Mesenteric fat pad (tissue), 1 donor: Measurements from ENCODE around the gene PAPPA2. TPM values are rescaled to one million over a fixed set of nuclear protein-coding genes. Genes with fewer than 3 reads are reported as not detected.

Source experiments
- DNase-seq: peaks from one replicate; pipeline ENCODE4 v3.0.0-alpha.2; 2020; ENCODE audit warnings: low spot score
- total RNA-seq: library from RNA; stranded (reverse); fragmentation: NEBNext Ultra II Directional; extraction: Animal tissue kit (Norgen Biotek cat#: 25700); gene quantifications from one replicate; pipeline ENCODE4 v1.2.1, GENCODE V29; 2021
- donor health status: DM: yes; HTN: yes; CAD: no.

The PAPPA2 gene
- total RNA-seq, 1 donor from 2014 or later, result 0.48 TPM

DNA sequence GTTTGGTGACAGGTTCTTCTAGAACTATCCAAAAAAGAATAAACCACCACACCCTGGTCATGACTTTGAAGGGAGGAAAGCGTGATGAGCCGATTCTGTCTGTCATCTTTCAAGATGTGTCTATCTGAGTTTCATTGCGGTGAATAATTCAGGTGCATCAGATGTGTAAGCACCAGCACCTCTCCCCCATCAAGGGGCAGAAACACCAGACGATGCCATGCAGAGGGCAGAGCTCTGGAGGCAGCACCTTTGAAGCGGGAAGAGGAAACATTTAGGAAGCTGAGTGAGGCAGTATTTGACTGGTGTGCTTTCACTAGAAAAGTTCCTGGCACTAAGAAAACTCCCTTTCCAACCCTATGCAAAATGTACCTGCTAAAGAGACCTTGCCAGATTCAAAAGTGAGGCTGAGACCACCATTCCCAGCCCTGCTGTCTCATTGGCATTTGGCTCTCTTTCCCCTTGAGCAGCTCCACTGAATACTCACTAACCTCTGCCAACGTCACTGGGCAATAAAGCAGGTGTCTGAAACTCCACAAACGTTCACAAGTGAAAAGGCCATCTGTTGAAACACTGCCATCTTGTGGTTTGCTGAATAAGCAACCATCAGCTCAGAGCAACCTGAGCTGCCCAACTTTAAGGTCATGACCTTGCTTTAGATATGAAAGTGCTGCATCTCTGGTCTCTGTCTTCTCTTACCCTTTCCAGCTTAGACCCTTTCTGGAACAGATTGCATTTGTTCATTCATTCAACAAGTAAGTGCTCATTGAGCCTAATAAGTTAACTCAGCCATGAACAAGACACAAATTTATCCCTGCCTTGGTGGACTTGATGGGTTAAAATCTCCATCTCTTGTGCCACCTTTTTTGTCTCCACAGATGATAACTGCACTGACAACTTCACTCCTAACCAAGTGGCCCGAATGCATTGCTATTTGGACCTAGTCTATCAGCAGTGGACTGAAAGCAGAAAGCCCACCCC lies 228.6 kb downstream of the PAPPA2 start:
- DNase-seq, result no peak

DNA sequence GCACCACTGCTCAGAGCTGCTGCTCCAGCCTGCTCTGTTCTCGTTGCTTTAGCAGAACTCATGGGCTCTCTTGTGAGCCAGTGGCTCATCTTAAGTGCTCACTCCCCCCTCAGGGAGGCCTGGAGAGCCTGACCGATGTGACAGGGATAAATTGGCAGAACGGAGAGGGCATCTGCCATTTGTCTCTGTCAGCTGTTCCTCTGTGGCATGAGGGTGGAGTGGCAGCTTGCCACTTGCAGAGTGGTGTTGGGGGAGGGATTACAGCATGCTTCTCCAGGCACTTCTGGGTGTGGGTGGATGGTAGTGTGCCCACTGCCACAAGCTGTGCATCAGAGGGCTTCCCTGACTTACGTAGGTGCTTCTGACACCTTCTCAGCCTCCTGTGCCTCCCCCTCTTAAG lies 229.5 kb downstream of the PAPPA2 start:
- DNase-seq, result no peak

DNA sequence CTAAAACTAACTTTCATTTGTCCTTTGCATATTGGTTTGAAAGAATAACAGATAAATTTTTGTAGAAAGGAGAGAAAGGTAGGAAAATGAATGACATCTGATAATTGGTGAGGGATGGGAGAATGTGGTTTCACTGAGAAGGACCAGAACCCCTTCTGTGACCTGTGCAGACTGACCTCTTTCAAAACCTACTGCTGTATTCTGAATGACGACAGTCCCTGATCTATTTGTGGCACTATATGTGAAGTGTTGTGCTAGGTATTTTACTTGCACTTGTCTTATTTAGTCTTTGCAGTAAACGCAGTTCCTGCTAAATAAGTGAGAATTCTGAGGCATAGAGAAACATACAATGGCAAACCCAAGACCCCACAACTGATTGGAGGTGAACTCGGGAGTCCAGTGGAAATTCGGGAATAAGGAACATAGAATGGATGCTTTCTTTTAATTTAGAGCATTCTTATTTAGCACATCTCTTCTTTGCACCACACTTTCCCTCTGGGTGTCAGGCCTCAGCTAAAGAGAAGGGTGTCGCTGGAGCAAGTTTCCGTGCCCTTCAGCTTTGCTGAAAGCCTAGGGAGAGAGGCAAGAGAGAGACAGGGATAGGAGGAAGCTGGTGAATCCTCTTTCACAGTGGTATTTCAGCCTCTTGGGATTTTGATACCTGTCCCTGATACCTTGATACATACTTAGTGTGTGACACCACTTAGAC lies 230.2 kb downstream of the PAPPA2 start:
- no peak for DNase-seq

DNA sequence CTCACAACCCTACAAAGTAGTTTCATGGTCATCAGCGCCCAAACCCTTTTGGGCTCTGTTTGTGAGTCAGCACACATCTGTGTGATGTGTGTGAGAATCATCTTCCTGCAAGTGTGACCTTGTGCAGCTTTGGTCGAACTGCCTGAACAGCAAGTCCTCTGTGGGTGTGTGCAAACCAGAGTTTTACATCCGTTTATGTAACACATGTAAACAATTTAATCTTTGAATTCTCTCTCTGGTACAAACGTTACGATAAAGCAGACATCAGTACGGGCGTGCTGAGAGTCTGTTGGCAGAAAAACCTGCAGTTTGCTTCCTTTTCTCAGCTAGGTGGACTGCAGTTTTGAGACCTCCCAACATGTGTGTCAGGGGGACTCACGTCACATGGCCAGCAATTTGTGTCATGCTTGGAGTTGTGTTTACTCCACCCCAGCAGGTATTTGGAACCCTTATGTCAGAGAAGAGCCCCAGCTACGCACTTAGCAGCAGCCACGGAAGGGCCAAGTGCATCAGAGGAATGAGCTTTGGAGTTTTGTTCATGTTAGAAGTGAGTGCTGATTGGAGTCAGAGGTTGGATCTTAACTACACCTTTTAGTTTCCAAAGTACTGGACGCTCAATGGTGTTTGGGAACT lies 230.8 kb downstream of the PAPPA2 start:
- no peak for DNase-seq

DNA sequence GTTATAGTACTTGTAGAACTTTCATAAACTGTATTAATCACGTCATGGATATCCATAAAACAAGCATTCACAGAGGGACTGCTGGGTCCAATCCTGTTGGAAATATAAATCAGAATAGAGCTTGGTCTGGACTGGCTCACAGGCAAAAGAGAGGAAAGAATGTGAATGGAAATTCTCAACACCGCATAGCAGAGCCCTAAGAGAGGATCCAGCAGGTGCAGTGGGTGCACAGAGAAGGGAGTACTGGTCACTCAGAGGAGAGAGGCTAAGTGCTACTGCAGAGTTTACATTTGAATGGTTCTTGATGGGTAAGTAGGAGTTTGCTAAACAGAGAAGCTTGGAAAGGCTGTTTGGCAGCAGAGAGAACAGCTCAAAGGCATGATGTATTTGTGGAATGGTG lies 231.7 kb downstream of the PAPPA2 start:
- no peak for DNase-seq

DNA sequence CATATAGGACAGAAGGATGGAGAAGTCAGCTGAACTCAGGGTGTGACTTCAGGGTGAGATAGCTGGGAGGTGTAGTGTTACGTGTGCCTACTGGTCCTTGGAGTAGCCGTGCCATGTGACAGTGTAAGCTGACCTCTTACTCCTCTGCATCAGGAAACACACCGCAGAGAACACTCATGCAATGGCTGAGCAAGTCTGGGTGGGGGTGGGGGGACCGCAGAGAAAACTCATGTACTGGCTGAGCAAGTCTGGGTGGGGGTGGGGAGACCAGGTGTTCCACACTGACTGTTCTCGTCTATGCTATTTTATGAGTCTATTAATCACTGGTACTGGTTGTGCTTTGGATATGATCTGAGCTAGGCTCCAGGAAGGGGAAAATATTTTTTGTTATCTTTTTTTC lies 233.1 kb downstream of the PAPPA2 start:
- no peak for DNase-seq

DNA sequence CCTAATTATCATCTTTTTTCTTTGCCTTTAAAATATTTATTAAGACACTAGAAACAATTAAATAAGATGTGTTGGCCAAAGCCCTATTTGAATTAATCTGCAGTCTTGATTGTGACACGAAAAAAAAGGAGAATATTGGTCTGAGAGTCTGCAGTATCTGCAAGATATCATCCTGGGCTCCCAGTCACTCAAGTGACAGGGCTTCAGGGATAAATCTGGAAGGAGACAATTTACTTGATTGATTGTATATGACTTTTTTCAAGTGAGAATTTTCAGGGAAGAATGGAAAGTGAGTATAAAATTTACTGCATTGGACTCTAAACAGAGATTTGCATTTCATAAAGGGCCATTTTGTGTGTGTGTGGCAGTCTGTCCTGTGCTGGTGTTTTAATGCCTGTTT lies 233.7 kb downstream of the PAPPA2 start:
- DNase-seq, result no peak

DNA sequence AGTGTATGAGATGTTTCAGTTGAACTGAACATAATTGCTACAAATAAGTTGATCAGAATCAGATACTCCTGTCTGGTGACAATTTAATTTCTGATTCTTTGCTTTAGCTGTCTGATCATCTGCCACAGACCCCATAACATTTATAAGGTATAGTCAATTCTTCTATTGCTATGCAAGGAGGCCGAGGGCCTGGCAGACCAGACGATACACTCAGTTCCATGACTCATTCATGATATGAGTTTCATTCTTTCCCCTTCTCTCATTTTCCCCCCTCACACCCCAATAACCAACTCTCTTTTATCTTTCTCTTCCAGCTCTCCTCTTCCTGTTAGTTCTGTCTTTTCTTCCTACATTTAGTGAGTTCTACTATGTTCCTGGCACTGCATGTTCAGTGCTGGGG lies 236.8 kb downstream of the PAPPA2 start:
- DNase-seq, result no peak

DNA sequence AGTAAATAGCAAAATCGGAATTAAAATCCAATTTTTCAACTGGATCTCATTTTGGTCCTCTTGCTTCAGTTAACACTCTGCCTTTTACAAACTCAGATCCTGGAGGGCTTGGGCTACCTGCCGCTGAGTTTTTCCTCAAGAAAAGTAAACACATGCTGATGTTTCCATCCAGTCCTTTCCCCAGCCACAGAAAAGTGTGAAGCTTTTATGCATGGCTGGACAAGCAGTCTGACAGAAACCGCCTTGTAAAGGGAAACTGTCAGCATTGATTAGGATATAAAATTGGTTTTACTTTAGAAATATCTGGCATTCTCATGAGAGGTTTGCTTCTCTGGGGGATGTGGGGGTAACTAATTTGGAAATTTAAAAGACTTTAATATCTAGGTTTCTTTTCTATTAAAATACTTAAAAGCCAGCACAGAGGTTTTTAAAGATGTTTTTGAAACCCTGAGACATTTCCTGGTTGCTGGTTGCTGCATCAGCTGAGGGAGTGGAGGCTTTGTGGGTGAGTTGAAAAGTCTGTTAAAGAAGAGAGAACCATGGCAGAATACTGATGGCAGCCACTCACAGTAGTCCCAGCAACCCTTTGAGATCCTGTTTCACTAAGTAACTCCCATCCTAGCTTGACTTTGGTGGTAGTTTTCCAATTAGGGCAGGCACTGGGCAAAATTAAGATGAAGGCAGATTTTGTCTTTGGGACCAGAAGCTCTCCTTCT lies 238.3 kb downstream of the PAPPA2 start:
- no peak for DNase-seq

DNA sequence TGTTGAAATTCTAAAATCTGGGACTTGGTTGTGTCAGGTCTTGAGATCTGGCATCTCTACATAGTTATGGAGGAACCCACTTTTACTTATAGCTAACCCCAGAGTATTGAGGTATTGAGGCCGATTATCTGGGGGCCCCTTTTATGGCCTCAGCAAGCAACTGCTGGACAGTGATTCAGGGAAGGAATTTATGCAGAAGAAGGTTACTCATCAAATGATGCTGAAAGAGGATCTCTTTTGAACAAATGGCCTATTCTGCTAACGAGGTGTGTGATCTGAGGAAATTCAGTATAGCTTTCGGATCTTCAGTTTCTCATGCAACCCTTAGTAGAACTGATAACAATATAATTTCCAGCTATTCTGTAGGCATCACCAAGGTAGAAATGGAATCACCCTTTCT lies 239.9 kb downstream of the PAPPA2 start:
- DNase-seq, result no peak

DNA sequence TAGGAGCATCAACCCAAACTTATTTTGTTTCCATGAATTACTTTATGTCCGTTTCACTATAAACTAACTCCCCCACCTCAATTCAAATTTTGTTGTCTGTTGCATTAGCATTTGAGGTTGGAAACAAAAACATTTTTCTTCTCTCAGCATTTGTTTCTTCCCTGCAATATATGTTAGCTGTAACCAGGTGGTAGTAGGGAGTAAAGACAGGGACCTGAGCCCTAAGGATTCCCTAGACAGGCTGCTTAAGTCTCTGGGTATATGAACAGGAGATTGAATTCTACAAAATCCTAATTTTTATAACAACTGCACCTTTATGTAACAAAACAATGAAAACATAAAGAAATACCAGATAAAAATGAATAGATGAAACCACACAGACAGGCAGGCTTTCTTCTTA lies 242.6 kb downstream of the PAPPA2 start:
- DNase-seq, result no peak

DNA sequence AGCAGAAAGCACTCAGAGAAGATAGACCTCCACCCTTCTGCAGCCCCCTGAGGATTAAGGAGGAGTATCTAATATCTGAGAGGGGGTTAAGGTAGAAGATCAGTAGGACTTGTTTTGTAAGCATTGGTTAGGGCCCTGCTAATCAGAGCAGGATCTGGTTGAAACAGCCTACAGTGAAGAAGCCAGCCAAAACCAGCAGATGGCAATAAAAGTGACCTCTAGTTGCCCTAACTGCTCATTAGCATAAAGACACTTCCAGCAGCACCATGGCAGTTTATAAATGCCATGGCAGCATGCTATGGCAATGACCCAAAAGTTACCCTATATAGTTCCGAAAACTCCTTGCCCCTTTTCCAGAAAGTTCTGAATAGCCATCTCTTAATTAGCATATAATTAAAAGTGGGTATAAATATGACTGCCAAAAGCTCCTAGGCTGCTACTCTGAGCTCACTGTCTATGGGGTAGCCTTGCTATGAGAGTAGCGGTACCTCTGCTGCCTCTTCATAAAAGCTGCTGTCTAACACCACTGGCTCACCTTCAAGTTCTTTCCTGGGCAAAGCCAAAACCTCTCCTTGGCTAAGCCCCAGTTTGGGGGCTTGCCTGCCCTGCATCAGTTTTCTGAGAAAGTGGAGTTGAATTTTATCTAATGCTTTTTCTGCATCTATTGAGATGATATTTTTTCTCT lies 254.2 kb downstream of the PAPPA2 start:
- no peak for DNase-seq

DNA sequence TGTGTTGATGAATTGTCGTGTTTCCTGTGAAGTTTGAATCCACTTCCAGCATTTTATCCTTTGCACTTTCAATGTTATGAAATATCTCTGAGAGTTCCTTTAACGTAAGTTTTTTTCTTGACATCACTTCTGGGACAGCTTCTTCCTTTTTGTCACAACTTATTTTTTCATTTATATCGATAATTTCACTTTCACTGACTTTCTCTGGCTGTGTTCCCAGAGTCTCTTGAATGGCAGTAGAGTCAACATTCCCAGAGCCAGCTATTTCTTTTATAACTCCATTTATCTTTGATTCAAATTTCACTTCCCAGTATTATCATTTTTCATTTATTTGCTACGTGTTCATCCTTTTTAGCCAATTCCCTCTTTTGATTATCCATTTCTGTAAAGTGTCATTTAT lies 256.5 kb downstream of the PAPPA2 start:
- DNase-seq, result no peak

DNA sequence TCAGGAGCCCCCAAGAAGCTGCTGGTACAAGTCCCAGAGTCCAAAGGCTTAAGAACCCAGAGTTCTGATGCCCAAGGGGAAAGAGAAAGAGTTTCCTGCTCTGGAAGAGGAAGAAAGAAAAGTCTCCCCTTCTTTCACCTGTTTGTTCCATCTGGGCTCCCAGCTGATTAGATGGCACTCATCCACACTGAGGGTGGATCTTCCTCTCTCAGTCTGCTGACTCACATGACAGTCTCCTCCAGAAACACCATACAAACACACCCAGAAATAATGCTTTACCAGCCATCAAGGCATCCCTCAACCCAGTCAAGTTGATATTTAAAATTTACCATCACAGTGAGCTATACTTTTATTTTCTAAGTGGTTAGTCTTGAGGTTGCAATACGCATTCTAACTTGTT lies 257.9 kb downstream of the PAPPA2 start:
- DNase-seq, result no peak

DNA sequence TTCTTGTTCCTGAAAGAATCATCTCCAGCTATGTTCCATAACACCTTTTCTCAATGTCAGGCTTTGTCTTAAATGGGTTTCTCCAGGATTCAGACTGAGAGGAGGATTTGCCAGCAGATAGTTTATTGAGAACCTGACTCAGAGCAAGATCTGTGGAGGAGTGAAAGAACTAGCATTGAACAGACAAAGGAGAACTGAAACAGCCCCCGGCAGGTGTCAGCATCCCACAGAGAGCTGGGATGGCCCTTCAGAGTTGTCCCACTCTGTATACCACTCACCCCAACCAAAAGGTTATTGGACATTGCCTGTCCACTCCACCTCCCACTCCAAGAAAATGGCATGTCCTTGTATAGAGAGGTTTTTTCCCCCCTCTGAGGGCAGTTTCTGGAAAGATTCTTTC lies 270.7 kb downstream of the PAPPA2 start:
- no peak for DNase-seq

DNA sequence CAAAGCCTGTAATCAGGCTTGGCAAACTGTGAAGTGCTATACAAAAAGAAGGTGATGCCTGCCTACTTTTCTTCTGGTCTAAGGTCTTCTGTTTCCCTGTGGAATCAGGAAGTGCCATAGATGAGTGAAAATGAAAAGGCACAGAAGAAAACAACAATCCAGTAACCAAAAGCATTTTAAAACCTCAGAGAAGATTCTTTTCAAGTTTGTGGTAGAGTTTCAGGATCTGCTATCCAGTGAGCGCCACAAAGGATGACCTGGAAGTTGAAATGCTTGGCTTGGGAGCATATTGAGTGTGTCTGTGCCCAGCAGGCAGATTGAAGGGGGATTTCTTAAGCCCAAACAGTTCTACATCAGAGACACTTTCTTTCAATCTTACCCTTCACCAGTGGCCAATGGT lies 272.2 kb downstream of the PAPPA2 start:
- no peak for DNase-seq

DNA sequence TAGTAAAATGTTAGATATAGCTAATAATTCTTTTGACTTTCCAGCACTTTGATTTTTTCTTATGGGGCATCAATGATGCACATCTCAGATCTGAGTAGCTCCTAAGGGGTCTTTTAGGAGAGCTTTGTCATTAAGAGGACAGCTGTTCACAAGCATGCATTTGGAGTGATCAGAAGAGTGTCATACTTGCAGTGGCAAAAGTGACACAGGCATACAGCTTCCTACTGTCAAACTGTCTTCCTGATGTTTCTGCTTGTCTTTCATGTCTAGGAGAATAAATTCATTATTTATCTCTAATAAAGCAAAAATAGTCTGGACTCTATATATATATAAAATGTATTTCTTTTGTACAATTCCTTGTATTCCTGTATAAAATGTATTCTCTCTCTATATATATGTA lies 273.0 kb downstream of the PAPPA2 start:
- no peak for DNase-seq

DNA sequence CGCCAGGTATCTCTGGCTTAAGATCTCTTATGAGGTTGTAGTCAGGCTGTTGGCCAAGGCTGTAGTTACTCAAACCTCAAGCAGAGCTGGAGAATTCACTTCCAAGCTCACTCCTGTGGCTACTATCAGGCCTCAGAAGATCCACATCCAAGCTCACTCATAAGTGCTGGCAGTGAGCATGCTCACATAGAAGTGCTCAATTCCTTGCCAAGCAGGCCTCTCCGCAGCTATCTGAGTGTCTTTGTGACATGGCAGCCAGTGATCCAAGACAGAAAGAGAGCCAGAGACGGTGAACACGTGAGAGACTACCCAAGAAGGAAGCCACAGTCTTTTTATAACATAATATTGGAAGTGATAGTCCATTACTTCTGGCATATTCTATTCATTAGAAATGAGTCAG lies 278.2 kb downstream of the PAPPA2 start:
- DNase-seq, result no peak

DNA sequence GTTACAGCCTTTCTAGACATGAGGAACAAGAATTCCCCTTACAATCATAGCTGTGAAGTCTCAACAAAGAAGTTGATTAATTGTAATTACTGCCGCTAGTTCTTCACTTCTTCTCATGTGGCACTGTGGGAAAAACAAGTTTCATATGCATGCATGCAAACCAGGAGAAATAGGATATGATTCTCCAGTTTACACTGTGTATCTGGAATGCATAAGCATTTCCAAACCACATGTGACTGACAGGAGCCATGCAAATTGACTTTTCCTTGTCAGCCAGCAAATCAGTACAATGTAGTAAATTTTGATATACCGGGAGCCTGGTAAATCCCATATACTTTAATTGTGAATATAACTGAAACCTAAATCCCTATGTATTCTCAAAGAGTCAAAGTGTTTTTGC lies 279.3 kb downstream of the PAPPA2 start:
- DNase-seq, result no peak

DNA sequence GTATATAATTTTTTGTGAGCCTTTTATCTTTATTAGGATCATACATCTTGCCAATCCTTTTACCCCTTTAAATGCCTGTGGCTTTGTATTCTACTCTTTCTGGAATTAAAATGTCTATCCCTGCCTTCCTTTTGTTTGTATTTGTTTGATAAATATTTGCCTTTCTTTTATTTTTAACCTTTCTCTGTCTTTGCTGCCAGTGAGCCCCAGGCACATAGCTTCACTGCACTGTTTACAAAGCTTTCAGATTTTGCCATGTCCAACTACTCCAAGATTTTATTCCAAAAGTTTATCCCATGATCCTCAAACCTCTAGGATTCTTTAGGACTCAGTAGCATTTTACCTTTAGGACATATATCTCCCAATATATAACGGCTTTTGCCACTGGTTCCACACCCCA lies 281.2 kb downstream of the PAPPA2 start:
- no peak for DNase-seq

DNA sequence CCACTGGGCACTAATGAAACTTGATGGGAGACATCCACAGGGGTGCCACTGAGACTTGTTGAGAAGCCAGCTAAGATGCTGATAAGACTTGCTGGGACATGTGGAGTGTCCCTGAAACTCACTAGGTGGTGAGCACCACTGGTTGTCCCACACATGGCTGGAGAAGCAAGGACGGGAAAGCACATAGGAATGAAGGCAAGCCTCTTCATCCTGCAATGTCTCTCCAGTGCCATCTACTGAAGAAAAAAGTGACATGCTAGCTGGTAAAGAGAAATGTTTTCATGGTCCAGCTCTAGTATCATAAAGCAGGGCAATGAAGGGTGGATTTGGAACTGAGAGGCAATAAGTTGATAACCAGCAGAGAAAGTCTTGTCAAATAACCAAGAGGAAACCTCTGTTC lies 283.0 kb downstream of the PAPPA2 start:
- no peak for DNase-seq
